Activated CD8-positive, alpha-beta T cell treated with anti-CD3 and anti-CD28 coated beads for 36 hours (primary cell): ENCODE results near the gene PREX1. TPM values are rescaled to one million over a fixed set of nuclear protein-coding genes. Genes with fewer than 3 reads are reported as not detected.
A peak's percentile ranks its signal among the peaks of the same experiment; 100 is the strongest.

Experiments
- ATAC-seq: fragments of 200-7000 bp; cut with Tn5 transposase; one replicate; pipeline ENCODE4 v1.10.0; 2021; ENCODE audit warnings: mild to moderate bottlenecking, moderate library complexity
- CTCF ChIA-PET: fragments of 350-600 bp; sonication (Branson Sonifier 250); formaldehyde crosslinking; loops from one replicate; lab custom pipeline; 2021; ENCODE audit warnings: antibody characterized with exemption; lab: Charles Lee
- POLR2A ChIA-PET: fragments of 350-600 bp; sonication (Branson Sonifier 250); formaldehyde crosslinking; loops from one replicate; lab custom pipeline; 2021; ENCODE audit warnings: antibody characterized with exemption; lab: Charles Lee
- DNase-seq: peaks from one replicate; pipeline ENCODE4 v3.0.0-alpha.2; 2020
- H3K27ac Mint-ChIP-seq: one replicate; pipeline ENCODE4 v1.8.0; 2021; ENCODE audit warnings: mild to moderate bottlenecking, mixed read lengths
- H3K27me3 Mint-ChIP-seq: one replicate; pipeline ENCODE4 v1.8.0; 2021; ENCODE audit warnings: mixed read lengths
- H3K36me3 Mint-ChIP-seq: one replicate; pipeline ENCODE4 v1.8.0; 2021; ENCODE audit warnings: low read depth, mixed read lengths
- H3K4me1 Mint-ChIP-seq: one replicate; pipeline ENCODE4 v1.8.0; 2021; ENCODE audit warnings: low read depth, mixed read lengths
- H3K4me3 Mint-ChIP-seq: one replicate; pipeline ENCODE4 v1.8.0; 2021; ENCODE audit warnings: mild to moderate bottlenecking, moderate library complexity, mixed read lengths
- H3K9me3 Mint-ChIP-seq: one replicate; pipeline ENCODE4 v1.8.0; 2021; ENCODE audit warnings: mixed read lengths
- CTCF ChIP-seq: fragments of 200-600 bp; IDR thresholded peaks from one replicate; pipeline ENCODE4 v1.8.0; 2022; ENCODE audit warnings: antibody characterized with exemption, mild to moderate bottlenecking
- intact Hi-C: fragments of 100-400 bp; cut with micrococcal nuclease; formaldehyde crosslinking; loops from one replicate; pipeline ENCODE4 v1.10.0; 2022
- total RNA-seq, 2 experiments: library from RNA; stranded (reverse); gene quantifications; one replicate each; pipeline ENCODE4 v1.2.3, GENCODE V29; 2021

Gene PREX1
- total RNA-seq, 2 experiments from 2014 or later, result 79.7 to 80.5 TPM

- peaks cover 68% of the 10 kb centered on the region for H3K36me3 Mint-ChIP-seq
- intact Hi-C loops, result loop anchor here (2.0 to 5.0 kb wide), 2 partner anchors 51 to 106 kb away; no protein-coding TSS in a partner anchor
- no peaks in the 10 kb centered on the region for H3K27me3 Mint-ChIP-seq
- H3K4me1 Mint-ChIP-seq, result peaks cover 85% of the 10 kb centered on the region
- peak overlapping the region; percentile 99 for H3K27ac Mint-ChIP-seq
- H3K4me3 Mint-ChIP-seq, result peak overlapping the region; percentile 65
- no peaks in the 10 kb centered on the region for H3K9me3 Mint-ChIP-seq
- ChIA-PET CTCF (interaction anchor here (0.6 to 2.1 kb wide), 7 partner anchors 11 to 200 kb away, joined by 3 to 11 read pairs (median 4); no protein-coding TSS in a partner anchor), POLR2A (interaction anchor here (0.5 to 10.0 kb wide), 10 partner anchors 8 to 133 kb away, joined by 3 to 81 read pairs (median 4); no protein-coding TSS in a partner anchor)
- no peak for TF ChIP-seq CTCF
- ATAC-seq, result no peak
- no peak for DNase-seq
These were observed 111.3 kb downstream of the PREX1 start for GRCh38 chr20:48716541-48716940.

GRCh38 chr20:48716086-48716485 is 111.7 kb downstream of the PREX1 start:
- ATAC-seq (peak; percentile 79), DNase-seq (peak; percentile 87)
- CTCF ChIA-PET, result interaction anchor here (0.6 to 2.1 kb wide), 7 partner anchors 10 to 201 kb away, joined by 3 to 11 read pairs (median 4); no protein-coding TSS in a partner anchor
- peaks cover 68% of the 10 kb centered on the region for H3K36me3 Mint-ChIP-seq
- intact Hi-C loops, result loop anchor here (2.0 to 5.0 kb wide), 2 partner anchors 51 to 107 kb away; no protein-coding TSS in a partner anchor
- peak overlapping the region; percentile 99 for H3K27ac Mint-ChIP-seq
- no peaks in the 10 kb centered on the region for H3K27me3 Mint-ChIP-seq
- H3K4me1 Mint-ChIP-seq, result peaks cover 80% of the 10 kb centered on the region
- H3K9me3 Mint-ChIP-seq, result no peaks in the 10 kb centered on the region
- peak overlapping the region; percentile 65 for H3K4me3 Mint-ChIP-seq
- no peak for TF ChIP-seq CTCF
- POLR2A ChIA-PET, result interaction anchor here (0.8 to 10.0 kb wide), 9 partner anchors 9 to 111 kb away, joined by 3 to 81 read pairs (median 5); no protein-coding TSS in a partner anchor

- Mint-ChIP-seq H3K27ac (peak overlapping the region; percentile 99), H3K9me3 (no peaks in the 10 kb centered on the region), H3K4me3 (no peak overlapping the region), H3K36me3 (peaks cover 61% of the 10 kb centered on the region), H3K4me1 (peaks cover 70% of the 10 kb centered on the region), H3K27me3 (no peaks in the 10 kb centered on the region)
- DNase-seq, result no peak
- ChIA-PET POLR2A (interaction anchor here (1.5 to 10.0 kb wide), 4 partner anchors 9 to 104 kb away, joined by 4 to 81 read pairs (median 10); no protein-coding TSS in a partner anchor), CTCF (interaction anchor here (1.0 to 2.1 kb wide), 3 partner anchors 9 to 57 kb away, joined by 4 to 11 read pairs (median 10); no protein-coding TSS in a partner anchor)
- ATAC-seq, result no peak
- intact Hi-C loops, result loop anchor here (2.0 to 5.0 kb wide), 2 partner anchors 53 to 70 kb away; no protein-coding TSS in a partner anchor
- no peak for TF ChIP-seq CTCF
These were observed 113.0 kb downstream of the PREX1 start for GRCh38 chr20:48714764-48715163.

GRCh38 chr20:48711696-48712464 is 115.9 kb downstream of the PREX1 start:
- ChIA-PET POLR2A (interaction anchor here (0.6 to 1.6 kb wide), 4 partner anchors 13 to 114 kb away, joined by 3 to 4 read pairs (median 4); no protein-coding TSS in a partner anchor), CTCF (interaction anchor here (1.3 kb wide), 1 partner anchor 12 kb away, joined by 3 read pairs; no protein-coding TSS in a partner anchor)
- H3K9me3 Mint-ChIP-seq, result no peaks in the 10 kb centered on the region
- intact Hi-C loops, result no loop called here
- no peak overlapping the region for H3K4me3 Mint-ChIP-seq
- H3K4me1 Mint-ChIP-seq, result peaks cover 61% of the 10 kb centered on the region
- TF ChIP-seq CTCF, result no peak
- no peaks in the 10 kb centered on the region for H3K27me3 Mint-ChIP-seq
- H3K36me3 Mint-ChIP-seq, result peaks cover 49% of the 10 kb centered on the region
- DNase-seq, result no peak
- ATAC-seq, result no peak
- peak overlapping the region; percentile 28 for H3K27ac Mint-ChIP-seq
